HG03432 (cell line): ENCODE measurements around the gene NYNRIN.

Source experiments
- ATAC-seq: cut with Tn5 transposase; IDR thresholded peaks from one replicate; pipeline ENCODE4 v1.9.1; 2021; ENCODE audit warnings: mild to moderate bottlenecking, moderate library complexity; ENCODE audit not compliant: unreplicated experiment

The NYNRIN gene

DNA sequence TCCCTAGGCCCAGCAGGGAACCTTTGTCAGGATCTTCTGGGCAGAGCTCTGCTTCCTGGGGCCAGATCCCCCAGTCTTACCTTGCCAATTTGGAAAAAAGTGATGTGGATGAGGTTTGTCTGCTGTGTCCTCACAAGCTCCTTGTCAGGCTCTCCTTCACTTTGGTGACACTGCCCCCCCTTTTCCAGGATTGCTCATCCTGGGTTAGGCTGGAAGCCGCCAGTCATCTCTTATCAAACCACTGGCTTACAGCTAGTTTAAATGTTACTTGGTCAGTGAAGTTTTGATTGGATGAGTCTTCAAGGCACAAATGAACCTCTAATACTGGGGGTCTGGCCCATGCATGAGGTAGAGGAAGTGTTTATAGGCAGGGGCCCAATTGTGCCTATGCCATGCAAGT is 15.3 kb downstream of the NYNRIN start:
- ATAC-seq, result no peak

DNA sequence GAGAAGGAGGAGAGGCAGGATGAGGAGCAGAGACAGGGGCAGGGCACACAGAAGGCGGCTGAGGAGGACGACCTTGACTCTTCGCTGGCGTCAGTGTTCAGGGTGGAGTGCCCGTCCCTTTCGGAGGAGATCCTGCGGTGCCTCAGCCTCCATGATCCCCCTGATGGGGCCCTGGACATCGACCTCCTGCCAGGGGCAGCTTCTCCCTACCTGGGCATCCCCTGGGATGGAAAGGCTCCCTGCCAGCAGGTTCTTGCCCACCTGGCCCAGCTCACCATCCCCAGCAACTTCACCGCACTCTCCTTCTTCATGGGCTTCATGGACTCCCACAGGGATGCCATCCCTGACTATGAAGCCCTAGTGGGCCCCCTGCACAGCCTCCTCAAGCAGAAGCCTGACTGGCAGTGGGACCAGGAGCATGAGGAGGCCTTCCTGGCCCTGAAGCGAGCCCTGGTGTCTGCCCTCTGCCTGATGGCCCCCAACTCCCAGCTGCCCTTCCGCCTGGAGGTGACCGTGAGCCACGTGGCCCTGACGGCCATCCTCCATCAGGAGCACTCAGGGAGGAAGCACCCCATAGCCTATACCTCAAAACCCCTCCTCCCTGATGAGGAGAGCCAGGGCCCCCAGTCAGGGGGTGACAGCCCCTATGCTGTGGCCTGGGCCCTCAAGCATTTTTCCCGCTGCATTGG is 16.1 kb downstream of the NYNRIN start:
- ATAC-seq, result no peak

GRCh38 chr14:24415421-24416253 is 16.8 kb downstream of the NYNRIN start:
- ATAC-seq, result no peak

GRCh38 chr14:24416254-24416931 is 17.6 kb downstream of the NYNRIN start:
- ATAC-seq, result no peak

- no peak for ATAC-seq
Measured at GRCh38 chr14:24416932-24417619, 18.3 kb downstream of the NYNRIN start.

DNA sequence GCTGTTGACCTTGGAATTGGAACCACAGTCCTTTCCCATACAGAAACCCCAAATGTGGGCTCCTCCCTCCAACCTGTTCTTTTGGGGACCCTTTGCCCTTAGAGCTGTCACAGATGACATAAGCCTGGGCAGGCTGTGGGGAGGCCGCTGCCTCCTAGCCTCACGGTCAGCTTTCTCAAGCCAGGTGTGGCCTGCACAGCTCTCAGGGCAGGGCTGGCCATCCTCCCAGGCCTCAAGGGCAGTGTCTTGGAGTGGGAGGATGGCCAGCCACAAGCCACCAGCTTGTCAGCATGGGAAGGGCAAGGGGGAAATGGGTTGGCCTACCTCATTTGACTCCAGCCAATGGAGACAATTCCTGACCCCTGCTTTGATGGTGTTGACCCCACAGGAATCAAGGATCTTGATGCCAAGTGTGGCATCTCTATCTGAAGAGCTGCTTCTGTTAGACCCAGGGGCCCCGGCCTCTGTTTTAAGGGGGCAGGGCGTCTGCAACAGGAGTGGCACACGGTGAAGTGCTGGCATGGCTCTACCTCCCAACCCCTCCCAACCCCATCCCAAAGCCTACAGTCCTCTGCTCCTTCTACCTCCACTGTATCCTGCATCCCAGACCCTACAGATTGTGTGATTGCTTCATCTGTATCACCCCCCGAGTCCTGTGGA is 19.2 kb downstream of the NYNRIN start:
- ATAC-seq, result no peak

- ATAC-seq, result no peak
Measured at GRCh38 chr14:24418492-24418873, 19.7 kb downstream of the NYNRIN start.

GRCh38 chr14:24422261-24422660 is 23.5 kb downstream of the NYNRIN start:
- ATAC-seq, result peak; percentile 58

GRCh38 chr14:24422694-24423601 is 24.1 kb downstream of the NYNRIN start:
- ATAC-seq, result peak; percentile 29

GRCh38 chr14:24425704-24426103 is 26.9 kb downstream of the NYNRIN start:
- no peak for ATAC-seq

- ATAC-seq, result no peak
Measured at GRCh38 chr14:24426150-24426911, 27.5 kb downstream of the NYNRIN start.

GRCh38 chr14:24426912-24427536 is 28.2 kb downstream of the NYNRIN start:
- ATAC-seq, result no peak

DNA sequence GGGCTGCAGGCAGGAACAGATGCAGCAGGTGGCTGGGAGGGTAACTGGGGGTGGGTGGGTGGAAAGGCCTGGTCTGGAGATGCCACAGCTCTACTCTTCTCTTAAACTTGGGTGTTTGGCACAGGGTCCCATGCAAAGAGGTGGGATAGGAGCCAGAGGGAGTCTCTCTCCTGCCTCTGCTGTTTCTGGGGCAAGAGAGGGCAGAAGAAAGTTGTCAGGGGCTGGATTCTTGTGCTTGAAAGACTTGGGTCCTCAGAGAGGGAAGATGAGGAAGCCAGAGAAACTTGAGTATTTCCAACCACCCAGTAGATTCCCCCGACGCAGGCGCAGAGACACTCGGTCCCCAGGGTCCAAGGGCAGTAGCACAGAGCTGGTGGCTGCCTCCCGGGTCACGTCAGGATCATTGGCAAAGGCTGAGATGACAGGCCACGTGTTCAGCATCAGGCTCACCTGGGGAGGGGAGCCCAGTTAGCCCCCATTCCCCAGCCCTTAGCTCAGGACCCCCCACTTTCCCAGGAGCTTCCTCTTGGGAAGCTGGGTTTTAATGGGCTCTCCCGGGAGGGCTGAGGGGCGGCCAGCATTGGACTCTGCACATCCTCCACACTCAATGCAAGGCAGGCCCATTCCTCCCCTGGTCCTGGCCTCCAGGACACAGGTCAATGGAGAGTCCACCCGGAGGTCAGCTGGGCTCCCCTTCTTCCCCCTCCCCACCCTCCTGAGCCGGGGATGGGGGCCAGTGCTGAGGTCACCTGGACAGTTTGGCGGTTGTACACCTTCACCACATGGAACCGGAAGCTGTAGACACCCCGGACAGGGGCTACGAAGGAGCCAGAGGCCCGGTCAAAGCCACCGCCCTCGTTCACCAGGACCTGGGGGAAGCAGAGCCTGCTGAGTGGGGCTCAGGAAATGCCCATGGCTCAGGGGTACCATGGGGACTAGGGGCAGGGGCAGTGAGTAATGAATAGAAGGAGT is 29.0 kb downstream of the NYNRIN start:
- no peak for ATAC-seq

DNA sequence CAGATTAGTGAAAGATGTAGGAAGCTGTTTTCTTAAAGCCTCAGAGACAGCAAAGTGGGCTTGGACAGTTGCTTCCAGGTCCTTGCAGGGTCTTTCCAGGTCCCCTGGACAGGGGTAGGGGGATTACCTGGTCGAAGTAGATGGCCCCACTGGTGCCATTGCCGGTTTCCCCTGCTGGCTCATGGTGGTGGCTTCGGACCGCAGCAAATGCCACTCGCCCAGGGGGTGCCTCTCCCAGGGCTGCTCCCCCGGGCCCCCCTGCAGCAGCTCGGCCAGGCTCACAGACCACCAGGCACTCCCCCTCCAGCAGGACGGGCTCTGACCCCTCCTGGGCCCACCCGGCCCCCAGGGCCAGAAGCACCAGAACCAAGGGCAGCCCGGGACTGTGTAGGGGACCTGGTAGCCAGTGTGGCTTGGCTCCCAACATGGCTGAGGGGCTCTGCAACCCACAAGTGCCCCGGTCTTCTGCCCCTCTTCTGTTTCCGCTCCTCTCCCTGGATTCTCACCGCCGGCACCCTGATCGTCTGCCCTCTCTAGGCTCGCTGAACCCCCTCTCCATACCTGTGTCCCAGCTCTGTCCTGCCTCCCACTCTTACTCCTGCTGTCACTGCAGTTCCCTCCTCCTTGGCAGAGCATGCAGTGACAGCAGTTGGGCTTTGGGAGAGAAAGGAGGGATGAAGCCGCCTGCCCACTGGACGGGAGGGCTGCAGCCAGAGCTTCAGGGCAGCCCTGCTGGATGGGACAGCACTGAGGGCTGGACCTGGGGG is 30.0 kb downstream of the NYNRIN start:
- ATAC-seq, result no peak

DNA sequence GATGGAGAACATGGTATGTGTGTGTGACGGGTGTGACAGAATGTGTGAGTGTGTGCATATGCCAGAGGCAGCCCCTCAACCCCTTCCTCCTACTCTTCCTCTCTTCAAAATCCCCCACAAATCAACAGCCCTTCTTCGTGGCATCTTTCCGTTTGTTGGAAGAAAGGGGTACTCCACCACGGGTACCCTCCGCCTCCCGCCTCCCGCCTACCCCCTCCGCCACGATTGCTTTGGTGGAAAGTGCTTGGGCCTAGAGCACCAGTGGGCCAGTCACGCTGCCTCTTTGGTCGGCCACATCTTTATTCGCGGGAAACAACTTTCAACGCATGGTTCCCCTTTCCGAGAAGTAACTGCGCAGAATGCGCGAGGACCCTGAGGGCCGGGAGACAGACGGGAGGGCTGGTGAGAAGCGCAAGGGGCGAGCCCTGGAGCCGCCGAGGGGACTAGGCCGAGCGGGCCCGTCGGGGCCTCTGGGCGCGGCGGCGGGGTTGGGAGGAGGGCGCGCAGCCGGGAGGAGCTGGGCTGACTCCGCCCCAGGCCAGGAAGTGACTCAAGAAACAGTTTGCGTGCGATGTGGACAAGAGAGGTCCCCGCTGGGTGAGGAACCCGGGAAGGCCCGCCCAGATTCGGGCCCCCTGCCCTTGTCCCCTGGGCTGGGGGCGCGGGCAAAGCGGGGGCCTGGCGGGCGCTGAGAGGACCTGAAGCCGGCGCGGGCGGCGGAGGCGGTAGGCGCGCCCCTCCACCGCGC is 30.8 kb downstream of the NYNRIN start, which contains the start of the genes CBLN3 and KHNYN:
CBLN3 (minus strand) TSS at position 274 of the 748 bp plus-strand sequence. CDS start 614 bp downstream, outside the sequence.
KHNYN (plus strand) TSS at position 560 of the 748 bp plus-strand sequence. CDS start 777 bp downstream, outside the sequence.
- peak; percentile 86 for ATAC-seq
